HL-60 (cell line): ENCODE measurements around the gene ANKRD28.

Experiments used
- CTCF ChIP-seq: IDR thresholded peaks from one replicate; pipeline ENCODE4 v1.5.1; 2011; ENCODE audit warnings: low read length, control low read depth, inconsistent platforms; ENCODE audit not compliant: insufficient read depth
- POLR2AphosphoS5 ChIP-seq: IDR thresholded peaks from 2 replicates; pipeline ENCODE4 v1.6.1; 2012; ENCODE audit warnings: low read depth

- no peak for TF ChIP-seq POLR2AphosphoS5
- no peak for TF ChIP-seq CTCF
Observed at GRCh38 chr3:15628967-15629366, 168.8 kb downstream of the ANKRD28 start.
